Activated CD4-positive, alpha-beta T cell treated with anti-CD3 and anti-CD28 coated beads, Interleukin-10, Interleukin-2, amounts not matched to agents 100 ng/mL and 50 ng/mL, durations not matched to agents 16 hours and 8 hours (primary cell): ENCODE results near the gene ARID5B.

Source experiments
- DNase-seq: peaks from one replicate; pipeline ENCODE4 v3.0.0-alpha.2; 2020

Gene ARID5B

GRCh38 chr10:62037166-62037831, 135.8 kb downstream of the ARID5B start:
- no peak for DNase-seq

- no peak for DNase-seq
These were observed 136.6 kb downstream of the ARID5B start for GRCh38 chr10:62037890-62038608.

GRCh38 chr10:62038609-62039190, 137.2 kb downstream of the ARID5B start:
- DNase-seq = peak; percentile 86

DNA sequence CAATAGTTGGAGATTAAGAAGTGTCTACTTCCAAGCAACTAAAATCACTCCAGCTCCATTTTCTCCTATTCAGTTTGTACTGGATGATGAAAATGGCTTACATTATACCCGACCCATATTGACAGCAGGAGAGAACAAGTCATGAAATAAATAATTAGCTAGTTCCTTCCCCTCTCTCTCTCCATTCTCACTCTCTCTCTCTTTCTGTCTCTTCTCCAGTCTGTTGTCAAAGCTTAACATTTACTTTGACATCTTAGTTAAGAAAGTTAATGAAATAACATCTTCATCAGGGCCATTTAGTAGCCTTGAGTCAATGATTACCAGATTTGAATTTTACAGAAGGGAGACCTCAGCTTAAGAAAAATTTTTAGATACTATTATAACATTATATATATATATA, 138.5 kb downstream of the ARID5B start:
- DNase-seq = no peak

DNA sequence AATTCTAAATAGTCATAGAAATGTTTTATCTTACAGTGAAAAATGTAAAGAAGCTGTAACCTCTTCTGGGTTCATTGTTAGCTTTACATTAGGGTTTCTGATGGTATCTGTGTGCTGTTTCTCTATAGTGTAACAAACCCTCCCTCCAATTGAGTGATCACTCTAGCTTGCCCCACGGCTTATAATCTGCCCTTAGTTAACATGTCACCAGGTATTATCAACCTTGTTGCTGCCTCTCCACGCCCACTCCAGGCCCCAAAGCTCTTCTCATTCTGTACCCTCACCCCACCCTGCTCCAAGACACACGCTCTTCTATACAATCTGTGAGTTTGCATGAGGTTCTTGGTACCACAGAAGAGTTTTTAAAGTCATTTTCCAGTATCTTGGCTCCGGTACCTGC, 139.4 kb downstream of the ARID5B start:
- no peak for DNase-seq

DNA sequence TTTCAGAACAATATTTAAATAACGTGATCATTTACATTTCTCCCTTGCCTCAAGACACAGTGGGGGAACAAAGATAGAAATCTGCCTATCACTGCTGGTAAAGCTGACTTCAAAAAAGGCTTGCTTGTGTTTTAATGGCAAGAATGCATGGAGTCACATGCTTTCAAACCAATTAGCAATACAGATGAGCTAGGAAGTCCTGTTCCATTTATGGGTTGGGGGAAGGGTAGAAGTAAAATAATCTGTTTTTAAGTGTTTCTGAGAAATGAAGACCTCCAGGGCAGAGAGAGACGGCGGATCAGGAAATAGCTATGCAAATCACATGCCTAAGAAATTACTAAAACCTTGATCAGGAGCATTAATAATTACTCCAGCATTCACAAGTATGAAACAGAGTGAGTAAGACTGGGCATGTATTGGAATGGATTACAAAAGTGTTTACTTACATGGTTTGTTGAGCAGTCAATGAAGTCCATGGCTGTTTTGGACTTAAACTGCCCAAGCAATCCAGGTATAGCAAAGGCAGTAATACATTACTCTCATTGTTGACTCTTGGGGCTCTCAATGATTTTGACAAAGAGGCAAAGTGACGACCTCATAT, 142.0 kb downstream of the ARID5B start:
- peak; percentile 57 for DNase-seq

DNA sequence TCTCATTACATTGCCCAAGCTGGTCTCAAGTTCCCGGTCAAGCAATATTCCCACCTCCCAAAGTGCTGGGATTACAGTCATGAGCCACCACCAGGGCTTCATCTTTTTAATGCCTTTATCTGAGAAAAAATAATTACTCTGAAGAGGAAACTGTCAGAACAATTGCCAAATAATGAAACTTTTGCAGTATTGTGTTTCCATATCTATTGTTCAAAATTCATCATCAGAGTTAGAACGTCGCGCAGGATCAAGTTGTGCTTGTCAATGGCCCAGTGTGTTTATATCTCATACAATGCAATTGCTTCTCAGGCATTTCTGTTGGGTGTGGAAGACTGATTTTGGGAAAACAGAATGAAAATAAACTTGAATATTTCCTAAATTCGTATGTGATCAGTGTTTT, 143.1 kb downstream of the ARID5B start:
- no peak for DNase-seq

DNA sequence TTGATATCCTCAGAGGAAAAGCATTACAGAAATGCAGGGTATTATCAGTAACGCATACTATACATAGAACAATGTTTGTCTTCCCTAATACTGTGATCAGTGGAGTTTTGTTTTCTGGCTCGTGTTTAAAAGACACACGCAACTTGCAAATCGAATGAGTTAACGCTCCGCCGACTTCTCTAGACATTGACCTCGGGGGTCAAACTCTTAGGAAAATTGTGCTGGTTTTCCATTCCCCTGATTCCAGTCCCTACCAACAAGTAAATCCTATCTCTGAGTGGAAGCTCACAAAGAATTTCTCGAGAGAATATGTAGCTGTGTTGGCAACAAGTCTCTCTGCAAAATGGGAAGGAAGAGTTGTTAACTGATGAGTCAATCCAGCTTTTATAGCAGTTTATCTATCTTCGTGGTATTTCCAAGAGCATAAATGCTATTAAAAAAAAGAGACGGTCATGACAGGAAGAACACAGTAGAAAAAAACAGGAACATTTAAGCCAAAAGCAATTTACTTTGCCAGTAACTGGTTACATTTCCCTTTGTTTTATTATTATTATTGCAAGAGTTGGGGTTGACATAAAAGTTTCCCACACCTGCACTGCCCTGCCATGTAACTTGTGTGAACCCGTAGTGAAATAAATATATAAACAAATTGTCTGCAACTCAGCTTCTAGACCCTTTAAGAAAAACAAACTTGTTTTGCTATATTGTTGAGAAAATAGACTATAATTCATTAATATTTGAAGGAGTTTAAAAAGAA, 144.4 kb downstream of the ARID5B start:
- peak; percentile 65 for DNase-seq

- DNase-seq = peak; percentile 73
These were observed 145.2 kb downstream of the ARID5B start for GRCh38 chr10:62046522-62047227.

DNA sequence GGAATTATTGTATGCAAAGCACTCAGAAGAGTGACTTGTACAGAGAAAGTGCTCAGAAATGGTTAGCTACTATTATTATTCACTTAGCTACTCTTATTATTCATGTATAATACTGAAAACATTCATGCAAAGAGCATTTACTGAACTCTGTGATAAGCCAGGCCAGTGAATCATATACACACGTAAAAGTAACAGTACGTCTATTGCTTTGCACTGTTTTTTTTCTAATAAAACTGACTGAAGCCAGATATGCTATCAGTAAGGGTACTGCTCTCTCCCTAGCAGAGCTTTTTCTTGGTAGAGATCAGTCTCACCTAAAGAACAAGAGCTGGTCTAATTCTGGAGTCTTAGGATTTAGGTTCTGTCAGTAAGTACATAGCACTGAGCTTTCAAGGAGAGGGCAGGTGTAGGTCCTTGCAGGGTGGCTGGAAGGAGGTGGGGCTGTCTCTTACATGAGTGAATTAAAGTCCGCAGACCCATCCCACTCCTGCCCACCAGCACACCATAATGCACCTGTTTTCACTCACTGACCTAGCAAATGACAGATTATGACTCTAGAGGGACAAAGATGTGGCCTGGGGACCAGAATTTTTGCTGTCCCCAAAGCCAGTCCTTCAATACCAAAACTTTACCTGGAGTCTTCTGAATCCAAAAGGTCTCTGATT, 145.9 kb downstream of the ARID5B start:
- DNase-seq = peak; percentile 77

GRCh38 chr10:62047960-62048383, 146.5 kb downstream of the ARID5B start:
- peak; percentile 77 for DNase-seq

DNA sequence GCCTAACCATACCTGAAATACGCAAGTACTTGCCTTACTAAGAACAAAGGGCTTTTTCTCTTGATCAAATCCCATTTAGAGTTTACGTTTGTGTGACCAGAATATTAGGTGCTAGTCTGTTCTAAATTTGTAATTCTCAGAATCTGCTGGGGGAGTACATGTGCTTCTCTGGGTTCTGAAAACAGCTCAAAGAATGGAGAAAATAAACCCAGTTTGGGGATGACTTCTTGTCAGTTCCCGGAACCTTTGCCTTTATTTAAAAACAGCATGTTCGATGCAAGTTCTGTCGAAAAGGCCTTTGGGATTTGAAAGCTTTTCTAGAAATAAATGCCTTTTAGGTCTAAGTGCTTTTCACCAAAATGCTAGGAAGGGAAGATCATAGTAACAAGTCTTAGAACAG, 147.0 kb downstream of the ARID5B start:
- DNase-seq = peak; percentile 69

- DNase-seq = peak; percentile 84
These were observed 147.6 kb downstream of the ARID5B start for GRCh38 chr10:62048919-62049623.

- peak; percentile 55 for DNase-seq
These were observed 148.3 kb downstream of the ARID5B start for GRCh38 chr10:62049624-62050345.

DNA sequence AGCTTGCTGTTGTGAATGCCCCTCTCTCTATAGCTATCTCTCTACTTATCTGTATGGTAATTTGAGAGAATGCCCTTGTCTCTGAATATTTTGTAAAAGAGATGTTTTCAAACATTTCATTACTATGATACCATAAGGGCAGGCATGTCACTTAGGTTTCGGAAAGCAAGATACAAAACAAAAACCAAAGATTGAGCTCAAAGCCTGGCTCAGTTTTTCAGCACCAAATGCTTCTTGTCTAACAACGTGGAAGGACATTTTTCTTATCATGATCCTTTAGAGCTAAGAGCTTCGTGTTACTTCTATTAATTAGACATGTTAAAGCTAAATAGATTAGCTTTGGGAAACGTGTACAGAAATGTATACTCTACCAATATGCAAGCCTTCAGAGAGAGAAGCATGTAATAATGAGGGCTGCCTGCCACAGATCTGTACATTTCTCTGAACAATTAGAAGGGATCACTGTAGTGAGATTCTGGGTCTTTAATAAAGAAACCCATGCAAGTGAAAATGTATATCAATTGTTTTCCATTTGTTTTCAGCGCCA, 148.9 kb downstream of the ARID5B start:
- DNase-seq = peak; percentile 41

- peak; percentile 96 for DNase-seq
These were observed 149.5 kb downstream of the ARID5B start for GRCh38 chr10:62050893-62051433.

DNA sequence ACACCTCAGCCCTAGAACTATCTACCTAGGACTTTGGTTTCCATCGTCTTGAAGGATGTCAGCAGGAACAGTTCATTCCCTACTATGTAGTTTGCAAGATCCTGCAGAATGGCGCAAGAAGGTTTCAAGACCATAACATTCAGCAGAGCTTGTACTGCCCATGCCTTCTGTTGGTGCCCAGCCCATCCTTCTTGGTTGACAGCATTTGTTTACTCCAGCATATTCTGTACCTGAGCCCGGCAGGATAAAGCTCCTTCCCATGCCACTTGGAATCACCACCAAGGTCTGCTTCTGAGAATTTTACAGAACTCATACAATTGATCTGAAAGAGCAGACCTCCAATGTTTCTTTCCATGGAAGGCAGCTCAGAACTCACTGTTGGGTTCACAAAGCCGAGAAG, 150.8 kb downstream of the ARID5B start:
- DNase-seq = no peak

- DNase-seq = no peak
These were observed 152.4 kb downstream of the ARID5B start for GRCh38 chr10:62053860-62054259.

DNA sequence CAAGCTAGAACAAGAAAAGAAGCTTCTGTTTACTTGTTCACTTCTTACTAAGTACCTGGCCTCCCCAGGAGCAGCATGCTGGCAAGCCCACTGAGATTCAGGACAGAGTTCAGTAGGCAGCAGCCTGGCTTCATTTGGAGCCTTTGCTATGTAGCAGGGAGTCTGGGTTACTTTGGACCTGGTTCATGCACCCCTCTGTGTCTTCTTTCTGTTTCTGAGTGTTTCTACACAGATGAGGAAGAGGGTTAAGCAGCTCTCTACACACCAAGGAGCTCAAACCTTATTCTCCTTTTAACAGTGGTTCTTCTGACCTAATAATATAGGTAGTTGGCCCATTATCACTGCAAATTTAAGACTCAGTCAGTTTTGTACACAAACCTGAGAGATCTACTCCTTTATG, 152.9 kb downstream of the ARID5B start:
- DNase-seq = peak; percentile 52

- DNase-seq = peak; percentile 62
These were observed 153.3 kb downstream of the ARID5B start for GRCh38 chr10:62054830-62055229.
